ENCODE measurements around the gene SREBF2.

GRCh38 chr22:41904450-41905410, 71.8 kb downstream of the SREBF2 start:
- TF ChIP-seq, protein P1, sequence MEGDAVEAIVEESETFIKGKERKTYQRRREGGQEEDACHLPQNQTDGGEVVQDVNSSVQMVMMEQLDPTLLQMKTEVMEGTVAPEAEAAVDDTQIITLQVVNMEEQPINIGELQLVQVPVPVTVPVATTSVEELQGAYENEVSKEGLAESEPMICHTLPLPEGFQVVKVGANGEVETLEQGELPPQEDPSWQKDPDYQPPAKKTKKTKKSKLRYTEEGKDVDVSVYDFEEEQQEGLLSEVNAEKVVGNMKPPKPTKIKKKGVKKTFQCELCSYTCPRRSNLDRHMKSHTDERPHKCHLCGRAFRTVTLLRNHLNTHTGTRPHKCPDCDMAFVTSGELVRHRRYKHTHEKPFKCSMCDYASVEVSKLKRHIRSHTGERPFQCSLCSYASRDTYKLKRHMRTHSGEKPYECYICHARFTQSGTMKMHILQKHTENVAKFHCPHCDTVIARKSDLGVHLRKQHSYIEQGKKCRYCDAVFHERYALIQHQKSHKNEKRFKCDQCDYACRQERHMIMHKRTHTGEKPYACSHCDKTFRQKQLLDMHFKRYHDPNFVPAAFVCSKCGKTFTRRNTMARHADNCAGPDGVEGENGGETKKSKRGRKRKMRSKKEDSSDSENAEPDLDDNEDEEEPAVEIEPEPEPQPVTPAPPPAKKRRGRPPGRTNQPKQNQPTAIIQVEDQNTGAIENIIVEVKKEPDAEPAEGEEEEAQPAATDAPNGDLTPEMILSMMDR (conservative IDR thresholded peaks at IDR 0.05 in 1 of 2, IDR thresholded peaks at IDR 0.05 in 1 of 2; ENCODE audit: extremely low read depth in 1 of 2, insufficient read depth in 1 of 2, low read depth in 1 of 2, low read length in 2 of 2) = no peak
- no peak for TF ChIP-seq EZH2 (IDR thresholded peaks at IDR 0.05; ENCODE audit: borderline replicate concordance, low read length)

Measured in mammary epithelial cell (primary cell).